Stimulated activated CD4-positive, alpha-beta T cell treated with anti-CD3 and anti-CD28 coated beads, TNF-alpha, amount 100 ng/mL, for 1 hour (primary cell): ENCODE data around the gene OR2T5.
"Not testable (repeated sequence)": the region's sequence is repeated elsewhere in the genome, so short reads cannot be mapped to it uniquely, and the experiment has no call there.

ENCODE experiments used
- DNase-seq, 3 donors: peaks; one replicate each; pipeline ENCODE4 v3.0.0-alpha.2; 2020; ENCODE audit warnings: low read depth in 3 of 3, low spot score in 1 of 3

The OR2T5 gene

DNA sequence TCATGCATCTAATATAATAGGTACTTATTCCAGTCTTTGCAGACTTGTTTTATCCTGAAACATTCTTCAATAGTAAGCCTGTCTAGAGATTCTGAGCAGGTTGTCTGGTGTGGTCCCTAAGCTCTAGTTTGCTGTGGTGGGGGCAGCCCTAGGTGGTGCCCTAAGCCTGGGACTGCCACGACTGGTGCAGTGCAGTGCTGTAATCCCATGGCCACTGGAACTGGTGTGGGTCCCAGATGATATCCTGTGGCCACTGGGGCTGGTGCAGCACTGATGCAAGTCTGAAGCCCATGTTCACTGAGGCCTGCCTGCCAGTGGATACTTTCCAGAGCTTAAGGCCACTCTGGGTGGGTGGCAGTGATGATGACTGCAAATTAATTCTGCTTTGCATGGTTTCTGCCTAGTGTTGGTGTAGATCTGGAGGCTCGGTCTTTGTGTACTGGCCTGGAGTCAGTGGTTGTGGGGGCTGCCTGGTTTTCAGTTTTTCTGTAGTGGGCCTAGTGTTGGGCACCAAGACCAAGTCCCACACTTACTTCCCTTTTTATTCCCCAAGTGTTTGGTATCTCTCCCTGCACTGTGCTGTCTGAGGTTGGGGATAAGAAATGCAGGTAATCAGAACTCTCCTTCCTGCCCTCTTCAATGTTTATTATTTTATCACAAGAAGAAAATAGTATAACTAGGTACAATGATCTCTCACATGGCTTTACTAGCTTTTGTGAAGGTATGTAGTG, 12.1 kb downstream of the OR2T5 start:
- not testable (repeated sequence) for DNase-seq

DNA sequence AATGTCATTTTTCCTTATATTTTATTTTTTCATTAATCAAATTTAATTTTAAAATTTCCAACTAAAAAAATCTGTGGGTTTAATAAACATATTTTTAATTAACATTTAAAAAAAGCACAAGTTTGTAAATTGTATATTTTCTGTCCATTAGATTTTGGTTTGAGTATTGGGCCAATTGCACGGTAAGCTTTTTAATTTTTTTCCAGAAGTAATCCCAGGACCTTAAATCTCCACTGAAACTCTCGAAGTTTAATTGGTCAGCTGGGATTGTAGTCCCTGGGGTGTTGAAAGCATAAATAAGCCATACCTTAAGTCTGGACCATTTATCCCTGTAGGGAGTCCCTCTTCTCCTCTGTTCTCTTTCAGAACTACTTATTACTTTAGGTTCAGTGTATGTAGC, 19.4 kb downstream of the OR2T5 start, which contains the start of gene OR2G6:
TSS of gene OR2G6 (plus strand) at position 301 of the 400 bp plus-strand sequence. CDS start 13,574 bp downstream, outside the sequence.
- not testable (repeated sequence) for DNase-seq

DNA sequence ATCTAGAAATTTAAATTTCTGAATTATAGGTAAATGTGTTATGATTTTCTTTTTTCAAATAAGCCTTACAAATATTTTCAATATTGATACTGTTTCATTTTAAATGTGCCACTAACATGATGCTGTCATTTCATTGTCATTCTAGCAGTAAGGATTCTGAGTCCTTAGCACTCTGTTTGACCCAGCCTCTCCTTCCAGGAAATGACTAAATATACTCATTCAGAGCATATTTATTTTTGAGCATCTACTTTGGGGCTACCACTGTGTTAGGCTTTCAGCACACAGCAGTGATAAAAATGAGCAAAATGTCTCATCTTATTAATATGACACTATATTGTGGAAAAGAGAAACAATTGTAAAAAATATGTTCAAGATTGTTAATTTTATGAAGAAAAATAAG, 21.8 kb downstream of the OR2T5 start:
- not testable (repeated sequence) for DNase-seq

DNA sequence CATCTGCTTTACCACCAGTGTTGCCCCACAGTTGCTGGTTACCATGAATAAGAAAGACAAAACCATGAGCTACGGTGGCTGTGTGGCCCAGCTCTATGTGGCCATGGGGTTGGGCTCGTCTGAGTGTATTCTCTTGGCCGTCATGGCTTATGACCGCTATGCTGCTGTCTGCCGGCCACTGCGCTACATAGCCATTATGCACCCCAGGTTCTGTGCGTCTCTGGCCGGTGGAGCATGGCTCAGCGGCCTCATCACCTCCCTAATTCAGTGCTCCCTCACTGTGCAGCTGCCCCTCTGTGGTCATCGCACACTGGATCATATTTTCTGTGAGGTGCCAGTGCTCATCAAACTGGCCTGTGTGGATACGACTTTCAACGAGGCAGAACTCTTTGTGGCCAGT, 33.5 kb downstream of the OR2T5 start:
- no peak for DNase-seq

DNA sequence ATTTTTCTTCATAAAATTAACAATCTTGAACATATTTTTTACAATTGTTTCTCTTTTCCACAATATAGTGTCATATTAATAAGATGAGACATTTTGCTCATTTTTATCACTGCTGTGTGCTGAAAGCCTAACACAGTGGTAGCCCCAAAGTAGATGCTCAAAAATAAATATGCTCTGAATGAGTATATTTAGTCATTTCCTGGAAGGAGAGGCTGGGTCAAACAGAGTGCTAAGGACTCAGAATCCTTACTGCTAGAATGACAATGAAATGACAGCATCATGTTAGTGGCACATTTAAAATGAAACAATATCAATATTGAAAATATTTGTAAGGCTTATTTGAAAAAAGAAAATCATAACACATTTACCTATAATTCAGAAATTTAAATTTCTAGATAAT, 49.1 kb downstream of the OR2T5 start:
- DNase-seq = not testable (repeated sequence)
